Endodermal cell (in vitro differentiated cells): Measurements from ENCODE around the gene MACROD2. TPM values are rescaled to one million over a fixed set of nuclear protein-coding genes. Genes with fewer than 3 reads are reported as not detected.

ENCODE experiments used
- DNase-seq: peaks from one replicate; pipeline ENCODE4 v3.0.0-alpha.2; 2017
- H3K27ac ChIP-seq: 2 replicates; pipeline ENCODE4 v1.5.1; 2013; ENCODE audit warnings: mild to moderate bottlenecking, low read depth, low read length, moderate library complexity
- H3K27me3 ChIP-seq: 2 replicates; pipeline ENCODE4 v1.6.1; 2013; ENCODE audit warnings: mild to moderate bottlenecking, low read length, moderate library complexity; ENCODE audit not compliant: insufficient read depth, control insufficient read depth, poor library complexity, severe bottlenecking
- H3K36me3 ChIP-seq: 2 replicates; pipeline ENCODE4 v1.7.0; 2013; ENCODE audit warnings: mild to moderate bottlenecking, low read length, moderate library complexity; ENCODE audit not compliant: control insufficient read depth, insufficient read depth
- H3K4me1 ChIP-seq: one replicate; pipeline ENCODE4 v1.7.0; 2013; ENCODE audit warnings: low read length; ENCODE audit not compliant: control insufficient read depth, insufficient read depth
- H3K4me3 ChIP-seq: 2 replicates; pipeline ENCODE4 v1.5.1; 2013; ENCODE audit warnings: mild to moderate bottlenecking, low read length, moderate library complexity
- H3K9ac ChIP-seq: 2 replicates; pipeline ENCODE4 v1.6.1; 2013; ENCODE audit warnings: mild to moderate bottlenecking, low read length, moderate library complexity; ENCODE audit not compliant: poor library complexity, severe bottlenecking; ENCODE audit errors: extremely low read depth
- H3K9me3 ChIP-seq: 2 replicates; pipeline ENCODE4 v1.6.1; 2013; ENCODE audit warnings: mild to moderate bottlenecking, low read length, moderate library complexity; ENCODE audit not compliant: control insufficient read depth
- H3K27ac Mint-ChIP-seq: 2 replicates; pipeline ENCODE4 v1.8.0; 2020; ENCODE audit warnings: mixed read lengths
- H3K27me3 Mint-ChIP-seq: 2 replicates; pipeline ENCODE4 v1.8.0; 2021; ENCODE audit warnings: mild to moderate bottlenecking, mixed read lengths; ENCODE audit not compliant: insufficient read depth
- H3K36me3 Mint-ChIP-seq: 2 replicates; pipeline ENCODE4 v1.8.0; 2020; ENCODE audit warnings: low read depth, mixed read lengths
- H3K4me1 Mint-ChIP-seq: 2 replicates; pipeline ENCODE4 v1.8.0; 2020; ENCODE audit warnings: mixed read lengths
- H3K4me3 Mint-ChIP-seq: 2 replicates; pipeline ENCODE4 v1.8.0; 2020; ENCODE audit warnings: mild to moderate bottlenecking, moderate library complexity, mixed read lengths
- H3K9me3 Mint-ChIP-seq: 2 replicates; pipeline ENCODE4 v1.8.0; 2020; ENCODE audit warnings: mild to moderate bottlenecking, mixed read lengths
- WGBS, 2 experiments: methylation state at CpG; one replicate each; pipeline versions ENCODE4 v1.1.5 to v1.1.7; 2013; ENCODE audit warnings: missing lambda C conversion rate in 2 of 2, mixed read lengths in 1 of 2; ENCODE audit not compliant: insufficient coverage in 1 of 2, insufficient read length in 1 of 2; 5-methylcytosine and 5-hydroxymethylcytosine counted together
- total RNA-seq, 2 donors: library from RNA; stranded (reverse); fragmentation: NEBNext Ultra II Directional in 1 of 2; extraction: Animal tissue kit (Norgen Biotek cat#: 25700) in 1 of 2; gene quantifications; 2 replicates in 1 of 2; 3 replicates in 1 of 2; pipeline ENCODE4 v1.2.1, GENCODE V29; 2021
- TF ChIP-seq, protein P1 (sequence below): fragments of 200-600 bp; sonication (generic); conservative IDR thresholded peaks from 2 replicates; pipeline ENCODE4 v1.5.0; 2021; ENCODE audit warnings: antibody characterized with exemption, mild to moderate bottlenecking

Gene MACROD2
- total RNA-seq, 2 donors from 2014 or later, result 2.3 to 4.8 TPM

DNA sequence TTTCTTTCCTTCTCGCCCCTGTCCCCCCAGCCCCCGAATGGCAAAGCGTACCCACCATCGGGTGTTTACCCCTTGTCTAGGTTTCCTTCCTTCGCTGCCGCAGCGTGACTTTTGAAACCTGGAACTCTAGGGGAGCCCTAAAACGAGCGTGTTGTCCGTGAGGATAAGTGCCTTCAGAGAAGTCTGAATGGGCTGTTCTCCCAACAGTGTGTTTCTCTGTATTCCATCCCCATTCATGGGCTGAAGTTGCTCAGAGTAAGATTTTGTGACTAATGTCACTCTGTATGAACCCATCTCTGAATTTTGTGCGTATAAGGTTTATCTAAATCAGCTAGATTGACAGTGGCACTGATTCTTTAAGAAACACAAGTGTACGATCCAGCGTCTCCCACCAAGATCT is 949 bp downstream of the MACROD2 start:
- Histone ChIP-seq H3K36me3 (no peaks in the 10 kb centered on the region), H3K27ac (no peak overlapping the region), H3K4me1 (no peaks in the 10 kb centered on the region), H3K9me3 (peaks cover 18% of the 10 kb centered on the region), H3K27me3 (peaks cover 23% of the 10 kb centered on the region), H3K9ac (peak overlapping the region; percentile 29), H3K4me3 (peak overlapping the region; percentile 87)
- TF ChIP-seq, protein P1, sequence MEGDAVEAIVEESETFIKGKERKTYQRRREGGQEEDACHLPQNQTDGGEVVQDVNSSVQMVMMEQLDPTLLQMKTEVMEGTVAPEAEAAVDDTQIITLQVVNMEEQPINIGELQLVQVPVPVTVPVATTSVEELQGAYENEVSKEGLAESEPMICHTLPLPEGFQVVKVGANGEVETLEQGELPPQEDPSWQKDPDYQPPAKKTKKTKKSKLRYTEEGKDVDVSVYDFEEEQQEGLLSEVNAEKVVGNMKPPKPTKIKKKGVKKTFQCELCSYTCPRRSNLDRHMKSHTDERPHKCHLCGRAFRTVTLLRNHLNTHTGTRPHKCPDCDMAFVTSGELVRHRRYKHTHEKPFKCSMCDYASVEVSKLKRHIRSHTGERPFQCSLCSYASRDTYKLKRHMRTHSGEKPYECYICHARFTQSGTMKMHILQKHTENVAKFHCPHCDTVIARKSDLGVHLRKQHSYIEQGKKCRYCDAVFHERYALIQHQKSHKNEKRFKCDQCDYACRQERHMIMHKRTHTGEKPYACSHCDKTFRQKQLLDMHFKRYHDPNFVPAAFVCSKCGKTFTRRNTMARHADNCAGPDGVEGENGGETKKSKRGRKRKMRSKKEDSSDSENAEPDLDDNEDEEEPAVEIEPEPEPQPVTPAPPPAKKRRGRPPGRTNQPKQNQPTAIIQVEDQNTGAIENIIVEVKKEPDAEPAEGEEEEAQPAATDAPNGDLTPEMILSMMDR, result no peak
- H3K27ac Mint-ChIP-seq, result no peak overlapping the region
- H3K27me3 Mint-ChIP-seq, result peaks cover 31% of the 10 kb centered on the region
- 17 to 20% methylated on average over 12 to 13 of the region's 13 CpGs for WGBS, 2 experiments
- peaks cover 18% of the 10 kb centered on the region for H3K9me3 Mint-ChIP-seq
- peaks cover 5% of the 10 kb centered on the region for H3K4me1 Mint-ChIP-seq
- no peaks in the 10 kb centered on the region for H3K36me3 Mint-ChIP-seq
- peak overlapping the region; percentile 71 for H3K4me3 Mint-ChIP-seq
- DNase-seq, result no peak

- Mint-ChIP-seq H3K4me1 (peaks cover 5% of the 10 kb centered on the region), H3K9me3 (no peaks in the 10 kb centered on the region), H3K27ac (no peak overlapping the region), H3K4me3 (no peak overlapping the region), H3K27me3 (peaks cover 18% of the 10 kb centered on the region), H3K36me3 (no peaks in the 10 kb centered on the region)
- no peaks in the 10 kb centered on the region for H3K9me3 ChIP-seq
- H3K27me3 ChIP-seq, result peaks cover 22% of the 10 kb centered on the region
- H3K27ac ChIP-seq, result no peak overlapping the region
- H3K9ac ChIP-seq, result no peak overlapping the region
- H3K4me3 ChIP-seq, result no peak overlapping the region
- TF ChIP-seq, protein P1, result no peak
- DNase-seq, result no peak
- no peaks in the 10 kb centered on the region for H3K36me3 ChIP-seq
- 88% methylated on average over 1 of the region's 1 CpG; no CpG with 5 or more reads in 1 of the 2 experiments for WGBS, 2 experiments
- no peaks in the 10 kb centered on the region for H3K4me1 ChIP-seq
These were observed 5.6 kb downstream of the MACROD2 start for GRCh38 chr20:14000917-14001316.

GRCh38 chr20:14005996-14006395 is 10.7 kb downstream of the MACROD2 start:
- Histone ChIP-seq H3K9me3 (no peaks in the 10 kb centered on the region), H3K27ac (no peak overlapping the region), H3K36me3 (no peaks in the 10 kb centered on the region), H3K4me3 (no peak overlapping the region), H3K4me1 (no peaks in the 10 kb centered on the region), H3K27me3 (no peaks in the 10 kb centered on the region), H3K9ac (no peak overlapping the region)
- 88% methylated on average over 3 of the region's 4 CpGs; no CpG with 5 or more reads in 1 of the 2 experiments for WGBS, 2 experiments
- no peaks in the 10 kb centered on the region for H3K4me1 Mint-ChIP-seq
- H3K27me3 Mint-ChIP-seq, result no peaks in the 10 kb centered on the region
- H3K9me3 Mint-ChIP-seq, result no peaks in the 10 kb centered on the region
- DNase-seq, result no peak
- H3K27ac Mint-ChIP-seq, result no peak overlapping the region
- TF ChIP-seq, protein P1, result no peak
- no peak overlapping the region for H3K4me3 Mint-ChIP-seq
- H3K36me3 Mint-ChIP-seq, result no peaks in the 10 kb centered on the region
